ENCODE data around the gene ILKAP. TPM values are rescaled to one million over a fixed set of nuclear protein-coding genes. Genes with fewer than 3 reads are reported as not detected.

The ILKAP gene
- total RNA-seq, 1 donor from 2014 or later, result 62.6 TPM

GRCh38 chr2:238250896-238251295, 47.4 kb upstream of the ILKAP start:
- peaks cover 0 to 76% of the 10 kb centered on the region in 2 donors for H3K36me3 ChIP-seq
- no peaks in the 10 kb centered on the region for H3K27me3 ChIP-seq
- no peak for DNase-seq (ENCODE audit: extremely low spot score in 2 of 2)
- H3K27ac ChIP-seq, result no peak overlapping the region
- intact Hi-C loops (cut with DNase I), result no loop called here
- no peaks in the 10 kb centered on the region for H3K4me1 ChIP-seq
- no peaks in the 10 kb centered on the region for H3K9me3 ChIP-seq
- no peak overlapping the region for H3K4me3 ChIP-seq
- TF ChIP-seq POLR2AphosphoS5 (IDR thresholded peaks at IDR 0.05; ENCODE audit: insufficient read depth in 1 of 2, low read depth in 1 of 2), result no peak
- TF ChIP-seq POLR2A (IDR thresholded peaks at IDR 0.05), result no peak
- no peak for TF ChIP-seq CTCF (IDR thresholded peaks at IDR 0.05)

GRCh38 chr2:238247841-238248453, 44.5 kb upstream of the ILKAP start:
- DNase-seq (ENCODE audit: extremely low spot score in 2 of 2), result no peak
- peaks cover 0 to 56% of the 10 kb centered on the region in 2 donors for H3K36me3 ChIP-seq
- no peak overlapping the region for H3K4me3 ChIP-seq
- intact Hi-C loops (cut with DNase I), result loop anchor here (10.0 kb wide), 1 partner anchor 183 kb away; the partner anchor contains the start of gene SCLY
- H3K9me3 ChIP-seq, result no peaks in the 10 kb centered on the region
- H3K4me1 ChIP-seq, result no peaks in the 10 kb centered on the region
- TF ChIP-seq POLR2AphosphoS5 (IDR thresholded peaks at IDR 0.05; ENCODE audit: insufficient read depth in 1 of 2, low read depth in 1 of 2) (no peak), CTCF (IDR thresholded peaks at IDR 0.05) (no peak), POLR2A (IDR thresholded peaks at IDR 0.05) (no peak)
- H3K27me3 ChIP-seq, result no peaks in the 10 kb centered on the region
- no peak overlapping the region for H3K27ac ChIP-seq

GRCh38 chr2:238247002-238247822, 43.7 kb upstream of the ILKAP start:
- H3K27me3 ChIP-seq, result no peaks in the 10 kb centered on the region
- no peak overlapping the region for H3K4me3 ChIP-seq
- no peak for DNase-seq (ENCODE audit: extremely low spot score in 2 of 2)
- intact Hi-C loops (cut with DNase I), result loop anchor here (10.0 kb wide), 1 partner anchor 182 kb away; the partner anchor contains the start of gene SCLY
- H3K4me1 ChIP-seq, result no peaks in the 10 kb centered on the region
- no peak for TF ChIP-seq CTCF (IDR thresholded peaks at IDR 0.05)
- TF ChIP-seq POLR2A (IDR thresholded peaks at IDR 0.05), result no peak
- TF ChIP-seq POLR2AphosphoS5 (IDR thresholded peaks at IDR 0.05; ENCODE audit: insufficient read depth in 1 of 2, low read depth in 1 of 2), result no peak
- H3K27ac ChIP-seq, result no peak overlapping the region
- H3K9me3 ChIP-seq, result no peaks in the 10 kb centered on the region
- H3K36me3 ChIP-seq, result peaks cover 0 to 48% of the 10 kb centered on the region in 2 donors

GRCh38 chr2:238244151-238244550, 40.7 kb upstream of the ILKAP start:
- H3K4me3 ChIP-seq, result no peak overlapping the region
- intact Hi-C loops (cut with DNase I), result loop anchor here (10.0 kb wide), 1 partner anchor 179 kb away; the partner anchor contains the start of gene SCLY
- TF ChIP-seq CTCF (IDR thresholded peaks at IDR 0.05) (no peak), POLR2A (IDR thresholded peaks at IDR 0.05) (no peak), POLR2AphosphoS5 (IDR thresholded peaks at IDR 0.05; ENCODE audit: insufficient read depth in 1 of 2, low read depth in 1 of 2) (no peak)
- no peak for DNase-seq (ENCODE audit: extremely low spot score in 2 of 2)
- no peaks in the 10 kb centered on the region for H3K9me3 ChIP-seq
- H3K4me1 ChIP-seq, result peaks cover 14% of the 10 kb centered on the region
- H3K27ac ChIP-seq, result no peak overlapping the region
- no peaks in the 10 kb centered on the region for H3K27me3 ChIP-seq
- peaks cover 0 to 19% of the 10 kb centered on the region in 2 donors for H3K36me3 ChIP-seq
